OCI-LY7 (cell line): ENCODE measurements around the gene MEP1A. TPM values are rescaled to one million over a fixed set of nuclear protein-coding genes. Genes with fewer than 3 reads are reported as not detected.

ENCODE experiments used
- BruUV-seq: library from RNA; stranded (reverse); fragments of 400-500 nt; replicated peaks from 2 replicates; lab custom pipeline; 2021; lab: Mats Ljungman, UMichigan
- CTCF ChIA-PET: fragments of 300-600 bp; sonication (Branson Sonifier 250); formaldehyde crosslinking; loops from one replicate; lab custom pipeline; 2022; ENCODE audit warnings: antibody characterized with exemption; ENCODE audit not compliant: unreplicated experiment; lab: Charles Lee
- POLR2A ChIA-PET: fragments of 300-600 bp; sonication (Branson Sonifier 250); formaldehyde crosslinking; loops from one replicate; lab custom pipeline; 2022; ENCODE audit warnings: antibody characterized with exemption; lab: Charles Lee
- DNase-seq: peaks from one replicate; pipeline ENCODE4 v3.0.0-alpha.2; 2015; ENCODE audit warnings: low spot score
- H2AFZ ChIP-seq: fragments of 200-600 bp; sonication (generic), shearing (Covaris generic); 2 replicates; pipeline ENCODE4 v1.6.1; 2014; ENCODE audit warnings: mild to moderate bottlenecking, antibody characterized with exemption, low read length, moderate library complexity
- H3K27ac ChIP-seq: fragments of 200-600 bp; sonication (generic); 2 replicates; pipeline ENCODE4 v1.5.1; 2014; ENCODE audit warnings: mixed run types, low read depth, mild to moderate bottlenecking, moderate library complexity, low read length, inconsistent platforms; ENCODE audit not compliant: poor library complexity, severe bottlenecking
- H3K36me3 ChIP-seq: fragments of 200-600 bp; sonication (generic); 2 replicates; pipeline ENCODE4 v1.6.1; 2014; ENCODE audit warnings: mild to moderate bottlenecking, antibody characterized with exemption, low read length, moderate library complexity, mixed read lengths; ENCODE audit not compliant: insufficient read depth
- H3K4me1 ChIP-seq: fragments of 200-600 bp; sonication (generic); 2 replicates; pipeline ENCODE4 v1.5.1; 2014; ENCODE audit warnings: mild to moderate bottlenecking, low read length; ENCODE audit not compliant: insufficient read depth, poor library complexity, severe bottlenecking
- H3K4me2 ChIP-seq: fragments of 200-600 bp; sonication (generic); 2 replicates; pipeline ENCODE4 v1.6.1; 2014; ENCODE audit warnings: mild to moderate bottlenecking, low read length
- H3K4me3 ChIP-seq: fragments of 200-600 bp; sonication (generic); 2 replicates; pipeline ENCODE4 v1.5.1; 2014; ENCODE audit warnings: mild to moderate bottlenecking, low read depth, low read length; ENCODE audit not compliant: poor library complexity, severe bottlenecking
- H3K79me2 ChIP-seq: fragments of 200-600 bp; sonication (generic); 2 replicates; pipeline ENCODE4 v1.6.1; 2016; ENCODE audit warnings: low read depth, mild to moderate bottlenecking, low read length, moderate library complexity, mixed read lengths; ENCODE audit not compliant: insufficient read depth
- H3K9me2 ChIP-seq: fragments of 200-600 bp; sonication (generic); 2 replicates; pipeline ENCODE4 v1.6.1; 2016; ENCODE audit warnings: mild to moderate bottlenecking, low read length, mixed read lengths; ENCODE audit not compliant: insufficient read depth
- H3K9me3 ChIP-seq: fragments of 200-600 bp; sonication (generic); 2 replicates; pipeline ENCODE4 v1.6.1; 2014; ENCODE audit warnings: mild to moderate bottlenecking, mixed run types, low read length, mixed read lengths
- H4K20me1 ChIP-seq: fragments of 200-600 bp; sonication (generic); 2 replicates; pipeline ENCODE4 v1.6.1; 2014; ENCODE audit warnings: mild to moderate bottlenecking, antibody characterized with exemption, low read length, moderate library complexity, mixed read lengths; ENCODE audit not compliant: insufficient read depth
- EZH2phosphoT487 ChIP-seq: fragments of 200-600 bp; sonication (generic); IDR thresholded peaks from 2 replicates; pipeline ENCODE4 v1.6.1; 2018; ENCODE audit warnings: low read depth, borderline replicate concordance, mild to moderate bottlenecking, mixed run types, antibody characterized with exemption, low read length, moderate library complexity, mixed read lengths
- intact Hi-C: fragments of 100-400 bp; cut with micrococcal nuclease; formaldehyde crosslinking; loops from one replicate; pipeline ENCODE4 v1.10.0; 2022; ENCODE audit not compliant: unreplicated experiment
- total RNA-seq, 2 experiments: library from RNA; depleted of rRNA in 1 of 2; stranded (reverse); fragments of >200 nt in 1 of 2; shearing (Covaris generic) in 1 of 2; gene quantifications; 2 replicates each; pipeline ENCODE4 v1.2.3, GENCODE V29; 2014 to 2022
- TF ChIP-seq, protein P1 (sequence below): fragments of 200-600 bp; sonication (generic); conservative IDR thresholded peaks from 2 replicates; pipeline ENCODE4 v1.5.1; 2014; ENCODE audit warnings: mild to moderate bottlenecking, antibody characterized with exemption, low read length, moderate library complexity, mixed read lengths

MEP1A gene
- total RNA-seq, 2 experiments from 2014 or later: not detected

- BruUV-seq: no TSS peak
- Histone ChIP-seq H3K4me2 (no peak overlapping the region), H3K79me2 (no peaks in the 10 kb centered on the region), H3K36me3 (no peaks in the 10 kb centered on the region), H4K20me1 (no peaks in the 10 kb centered on the region), H3K9me3 (no peaks in the 10 kb centered on the region), H3K4me1 (no peaks in the 10 kb centered on the region), H3K27ac (no peak overlapping the region), H3K4me3 (no peak overlapping the region), H3K9me2 (no peaks in the 10 kb centered on the region), H2AFZ (no peak overlapping the region)
- POLR2A ChIA-PET: no interaction called here
- CTCF ChIA-PET: no interaction called here
- no peak for TF ChIP-seq EZH2phosphoT487
- TF ChIP-seq, protein P1, sequence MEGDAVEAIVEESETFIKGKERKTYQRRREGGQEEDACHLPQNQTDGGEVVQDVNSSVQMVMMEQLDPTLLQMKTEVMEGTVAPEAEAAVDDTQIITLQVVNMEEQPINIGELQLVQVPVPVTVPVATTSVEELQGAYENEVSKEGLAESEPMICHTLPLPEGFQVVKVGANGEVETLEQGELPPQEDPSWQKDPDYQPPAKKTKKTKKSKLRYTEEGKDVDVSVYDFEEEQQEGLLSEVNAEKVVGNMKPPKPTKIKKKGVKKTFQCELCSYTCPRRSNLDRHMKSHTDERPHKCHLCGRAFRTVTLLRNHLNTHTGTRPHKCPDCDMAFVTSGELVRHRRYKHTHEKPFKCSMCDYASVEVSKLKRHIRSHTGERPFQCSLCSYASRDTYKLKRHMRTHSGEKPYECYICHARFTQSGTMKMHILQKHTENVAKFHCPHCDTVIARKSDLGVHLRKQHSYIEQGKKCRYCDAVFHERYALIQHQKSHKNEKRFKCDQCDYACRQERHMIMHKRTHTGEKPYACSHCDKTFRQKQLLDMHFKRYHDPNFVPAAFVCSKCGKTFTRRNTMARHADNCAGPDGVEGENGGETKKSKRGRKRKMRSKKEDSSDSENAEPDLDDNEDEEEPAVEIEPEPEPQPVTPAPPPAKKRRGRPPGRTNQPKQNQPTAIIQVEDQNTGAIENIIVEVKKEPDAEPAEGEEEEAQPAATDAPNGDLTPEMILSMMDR: no peak
- no peak for DNase-seq
- intact Hi-C loops: no loop called here
These were observed 28.2 kb upstream of the MEP1A start for GRCh38 chr6:46764961-46765360.

DNA sequence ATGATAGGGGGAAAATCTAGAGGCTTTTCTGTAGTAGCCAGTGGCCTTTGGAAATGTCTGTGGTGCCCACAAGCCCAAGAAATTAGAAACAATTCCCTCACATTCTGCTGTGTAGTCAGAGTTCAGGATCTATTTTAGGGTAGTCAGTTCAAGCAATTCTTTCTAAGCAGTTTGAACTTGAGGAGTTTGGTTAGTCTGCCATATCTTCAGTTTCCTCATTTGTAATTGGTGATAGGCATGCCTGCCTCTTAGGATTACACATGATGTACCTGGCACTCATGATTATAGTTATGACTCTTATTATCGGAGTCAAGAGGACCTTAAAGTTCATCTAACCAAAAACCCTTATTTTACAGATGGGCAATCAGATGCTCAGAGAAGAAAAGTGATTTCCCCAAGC lies 21.2 kb upstream of the MEP1A start:
- Histone ChIP-seq H3K4me2 (no peak overlapping the region), H3K4me1 (no peaks in the 10 kb centered on the region), H3K27ac (no peak overlapping the region), H3K9me3 (no peaks in the 10 kb centered on the region), H2AFZ (no peak overlapping the region), H3K79me2 (no peaks in the 10 kb centered on the region), H4K20me1 (no peaks in the 10 kb centered on the region), H3K4me3 (no peak overlapping the region), H3K36me3 (no peaks in the 10 kb centered on the region), H3K9me2 (no peaks in the 10 kb centered on the region)
- no TSS peak for BruUV-seq
- ChIA-PET CTCF (no interaction called here), POLR2A (interaction anchor here (0.7 kb wide), 1 partner anchor 31 kb away, joined by 3 read pairs; no protein-coding TSS in a partner anchor)
- no peak for TF ChIP-seq EZH2phosphoT487
- TF ChIP-seq, protein P1: no peak
- intact Hi-C loops: no loop called here
- DNase-seq: no peak

GRCh38 chr6:46772762-46773161 lies 20.4 kb upstream of the MEP1A start:
- H3K4me1 ChIP-seq: no peaks in the 10 kb centered on the region
- H4K20me1 ChIP-seq: no peaks in the 10 kb centered on the region
- H3K9me3 ChIP-seq: no peaks in the 10 kb centered on the region
- BruUV-seq: no TSS peak
- ChIA-PET CTCF (no interaction called here), POLR2A (no interaction called here)
- no peak overlapping the region for H3K4me3 ChIP-seq
- H3K27ac ChIP-seq: no peak overlapping the region
- intact Hi-C loops: no loop called here
- no peak for DNase-seq
- H3K4me2 ChIP-seq: no peak overlapping the region
- H3K9me2 ChIP-seq: no peaks in the 10 kb centered on the region
- TF ChIP-seq, protein P1: no peak
- TF ChIP-seq EZH2phosphoT487: no peak
- H2AFZ ChIP-seq: no peak overlapping the region
- no peaks in the 10 kb centered on the region for H3K79me2 ChIP-seq
- no peaks in the 10 kb centered on the region for H3K36me3 ChIP-seq
